ENCODE results near the gene TNFRSF8.

The TNFRSF8 gene

DNA sequence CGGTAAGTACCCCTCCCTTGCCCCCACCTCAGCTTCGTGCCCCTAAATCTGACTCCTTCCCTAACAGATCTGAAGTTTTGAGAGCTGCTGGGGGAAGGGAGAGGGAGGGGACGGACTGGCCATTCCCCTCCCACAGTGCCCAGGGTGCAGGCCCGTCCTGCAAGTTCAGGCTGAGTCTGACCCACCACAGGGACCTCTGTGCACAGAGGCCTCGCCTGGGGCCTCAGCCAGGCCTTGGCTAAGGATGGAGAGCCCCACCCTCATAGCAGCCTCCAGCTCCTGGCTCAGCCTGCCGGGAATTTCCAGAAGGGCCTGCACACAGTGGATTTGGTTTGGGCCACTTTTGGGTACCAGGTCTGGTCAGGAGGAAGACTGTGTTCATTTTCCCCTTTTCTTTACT is 72.5 kb downstream of the TNFRSF8 start:
- Histone ChIP-seq H3K9ac (ENCODE audit: low read length) (no peak overlapping the region), H3K9me3 (ENCODE audit: low read length) (no peaks in the 10 kb centered on the region)

DNA sequence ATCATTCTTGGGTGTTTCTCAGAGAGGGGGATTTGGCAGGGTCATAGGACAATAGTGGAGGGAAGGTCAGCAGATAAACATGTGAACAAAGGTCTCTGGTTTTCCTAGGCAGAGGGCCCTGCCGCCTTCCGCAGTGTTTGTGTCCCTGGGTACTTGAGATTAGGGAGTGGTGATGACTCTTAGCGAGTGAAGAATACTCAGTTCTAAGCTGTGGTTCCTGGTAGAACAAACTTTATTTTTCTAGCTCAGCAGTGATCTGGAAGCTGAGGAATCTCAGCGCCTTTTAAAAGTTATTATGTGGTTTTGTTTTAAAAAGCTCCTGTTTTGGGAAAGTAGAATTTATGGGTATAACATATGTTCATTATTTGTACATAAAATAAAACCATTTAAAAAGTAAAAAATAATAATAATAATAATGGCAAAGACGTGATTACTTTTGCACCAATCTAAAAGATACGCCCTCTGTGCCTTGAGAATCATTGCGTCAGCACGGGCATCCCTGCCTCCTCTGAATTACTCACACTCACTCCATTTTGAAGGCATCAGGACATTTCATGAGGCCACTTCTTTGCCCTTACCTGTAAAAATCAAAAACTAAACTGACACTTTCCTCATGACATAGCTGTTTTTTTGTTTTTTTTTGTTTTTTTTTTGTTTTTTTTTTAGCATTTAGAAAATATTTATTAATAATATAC is 74.0 kb downstream of the TNFRSF8 start:
- no peak overlapping the region for H3K27ac ChIP-seq (ENCODE audit: low read depth, low read length, poor library complexity, severe bottlenecking)
- H3F3A ChIP-seq (ENCODE audit: insufficient read depth, low read length), result no peaks in the 10 kb centered on the region
- H3K9ac ChIP-seq (ENCODE audit: low read length), result no peak overlapping the region
- H3K79me2 ChIP-seq (ENCODE audit: insufficient read depth, low read length), result no peaks in the 10 kb centered on the region
- H3K27me3 ChIP-seq (ENCODE audit: insufficient read depth, low read length), result 0 out of 2 replicates have a peak, but pooled peaks cover 14% of the 10 kb centered on the region
- no peaks in the 10 kb centered on the region for H3K9me2 ChIP-seq (ENCODE audit: low read depth, low read length)
- H4K20me1 ChIP-seq (ENCODE audit: insufficient read depth, low read length), result no peaks in the 10 kb centered on the region
- H3K36me3 ChIP-seq (ENCODE audit: insufficient read depth, low read length), result no peaks in the 10 kb centered on the region
- TF ChIP-seq, protein P1, sequence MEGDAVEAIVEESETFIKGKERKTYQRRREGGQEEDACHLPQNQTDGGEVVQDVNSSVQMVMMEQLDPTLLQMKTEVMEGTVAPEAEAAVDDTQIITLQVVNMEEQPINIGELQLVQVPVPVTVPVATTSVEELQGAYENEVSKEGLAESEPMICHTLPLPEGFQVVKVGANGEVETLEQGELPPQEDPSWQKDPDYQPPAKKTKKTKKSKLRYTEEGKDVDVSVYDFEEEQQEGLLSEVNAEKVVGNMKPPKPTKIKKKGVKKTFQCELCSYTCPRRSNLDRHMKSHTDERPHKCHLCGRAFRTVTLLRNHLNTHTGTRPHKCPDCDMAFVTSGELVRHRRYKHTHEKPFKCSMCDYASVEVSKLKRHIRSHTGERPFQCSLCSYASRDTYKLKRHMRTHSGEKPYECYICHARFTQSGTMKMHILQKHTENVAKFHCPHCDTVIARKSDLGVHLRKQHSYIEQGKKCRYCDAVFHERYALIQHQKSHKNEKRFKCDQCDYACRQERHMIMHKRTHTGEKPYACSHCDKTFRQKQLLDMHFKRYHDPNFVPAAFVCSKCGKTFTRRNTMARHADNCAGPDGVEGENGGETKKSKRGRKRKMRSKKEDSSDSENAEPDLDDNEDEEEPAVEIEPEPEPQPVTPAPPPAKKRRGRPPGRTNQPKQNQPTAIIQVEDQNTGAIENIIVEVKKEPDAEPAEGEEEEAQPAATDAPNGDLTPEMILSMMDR (IDR thresholded peaks at IDR 0.05; ENCODE audit: low read length), result no peak
- TF ChIP-seq EZH2 (IDR thresholded peaks at IDR 0.05; ENCODE audit: borderline replicate concordance, low read length), result no peak
- H2AFZ ChIP-seq (ENCODE audit: low read length), result no peak overlapping the region
- no peaks in the 10 kb centered on the region for H3K4me1 ChIP-seq (ENCODE audit: insufficient read depth, low read length, severe bottlenecking)
- no peak overlapping the region for H3K4me3 ChIP-seq (ENCODE audit: low read depth, low read length, poor library complexity, severe bottlenecking)
- no peak overlapping the region for H3K4me2 ChIP-seq (ENCODE audit: low read length)
- H3K9me3 ChIP-seq (ENCODE audit: low read length), result no peaks in the 10 kb centered on the region

More for the DNA sequence above, 72.5 kb downstream of the TNFRSF8 start:
- Histone ChIP-seq H3K36me3 (ENCODE audit: insufficient read depth, low read length) (no peaks in the 10 kb centered on the region), H3K9me2 (ENCODE audit: low read depth, low read length) (no peaks in the 10 kb centered on the region), H3K4me1 (ENCODE audit: insufficient read depth, low read length, severe bottlenecking) (no peaks in the 10 kb centered on the region), H3K27me3 (ENCODE audit: insufficient read depth, low read length) (0 out of 2 replicates have a peak, but pooled peaks cover 14% of the 10 kb centered on the region), H4K20me1 (ENCODE audit: insufficient read depth, low read length) (no peaks in the 10 kb centered on the region), H3F3A (ENCODE audit: insufficient read depth, low read length) (no peaks in the 10 kb centered on the region), H2AFZ (ENCODE audit: low read length) (no peak overlapping the region), H3K27ac (ENCODE audit: low read depth, low read length, poor library complexity, severe bottlenecking) (no peak overlapping the region), H3K4me3 (ENCODE audit: low read depth, low read length, poor library complexity, severe bottlenecking) (no peak overlapping the region), H3K4me2 (ENCODE audit: low read length) (no peak overlapping the region), H3K79me2 (ENCODE audit: insufficient read depth, low read length) (no peaks in the 10 kb centered on the region)
- TF ChIP-seq EZH2 (IDR thresholded peaks at IDR 0.05; ENCODE audit: borderline replicate concordance, low read length), result no peak
- TF ChIP-seq, protein P1 (IDR thresholded peaks at IDR 0.05; ENCODE audit: low read length), result no peak

DNA sequence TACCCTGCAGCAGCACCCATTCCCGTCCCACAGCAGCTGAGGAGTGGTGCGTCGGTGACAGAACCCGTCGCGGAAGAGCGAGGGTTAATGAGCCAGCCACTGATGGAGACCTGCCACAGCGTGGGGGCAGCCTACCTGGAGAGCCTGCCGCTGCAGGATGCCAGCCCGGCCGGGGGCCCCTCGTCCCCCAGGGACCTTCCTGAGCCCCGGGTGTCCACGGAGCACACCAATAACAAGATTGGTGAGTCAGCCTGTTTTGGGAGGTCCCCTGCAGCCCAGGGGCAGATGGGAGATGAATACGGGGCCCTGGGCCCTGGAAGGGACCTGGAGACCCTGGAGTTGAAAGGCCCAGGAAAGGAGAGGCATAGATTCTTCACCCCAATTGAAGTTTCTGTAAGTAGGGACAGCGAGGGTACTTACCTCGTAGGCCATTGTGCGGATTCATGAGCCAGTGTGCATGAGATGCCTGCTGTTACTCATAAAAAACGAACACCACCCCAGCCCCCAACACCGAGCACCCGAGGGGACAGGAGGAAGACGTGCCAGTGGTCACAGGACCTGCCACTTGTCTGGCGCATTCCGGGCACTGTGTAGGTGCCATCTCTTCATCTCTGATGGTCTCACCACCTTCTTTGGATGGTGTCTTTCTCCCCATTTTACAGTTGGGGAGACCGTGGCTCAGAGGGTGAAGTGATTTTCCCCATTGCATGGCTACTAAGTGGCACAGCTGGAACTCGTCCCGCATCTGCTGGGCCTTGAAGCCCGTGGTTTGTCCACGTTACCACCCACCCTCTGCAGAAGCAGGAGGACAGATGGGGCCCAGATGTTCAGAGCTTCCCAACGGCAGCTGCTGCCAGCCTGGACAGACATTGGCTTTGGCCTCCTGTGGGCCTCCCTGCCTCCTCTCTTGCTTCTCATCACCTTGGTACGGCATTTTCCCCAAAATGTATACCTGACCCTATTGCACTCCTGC is 75.4 kb downstream of the TNFRSF8 start:
- H3K27me3 ChIP-seq (ENCODE audit: insufficient read depth, low read length), result peaks cover 14% of the 10 kb centered on the region; the same call in 1 of the 2 replicates
- H3K79me2 ChIP-seq (ENCODE audit: insufficient read depth, low read length), result no peaks in the 10 kb centered on the region
- H3K36me3 ChIP-seq (ENCODE audit: insufficient read depth, low read length), result no peaks in the 10 kb centered on the region
- H3K9ac ChIP-seq (ENCODE audit: low read length), result no peak overlapping the region
- no peak overlapping the region for H3K4me3 ChIP-seq (ENCODE audit: low read depth, low read length, poor library complexity, severe bottlenecking)
- H3K4me1 ChIP-seq (ENCODE audit: insufficient read depth, low read length, severe bottlenecking), result peaks cover 3% of the 10 kb centered on the region
- no peak overlapping the region for H3K27ac ChIP-seq (ENCODE audit: low read depth, low read length, poor library complexity, severe bottlenecking)
- no peak overlapping the region for H3K4me2 ChIP-seq (ENCODE audit: low read length)
- H3K9me2 ChIP-seq (ENCODE audit: low read depth, low read length), result no peaks in the 10 kb centered on the region
- no peak for TF ChIP-seq EZH2 (IDR thresholded peaks at IDR 0.05; ENCODE audit: borderline replicate concordance, low read length)
- TF ChIP-seq, protein P1 (IDR thresholded peaks at IDR 0.05; ENCODE audit: low read length), result no peak
- no peak overlapping the region for H2AFZ ChIP-seq (ENCODE audit: low read length)
- H4K20me1 ChIP-seq (ENCODE audit: insufficient read depth, low read length), result no peaks in the 10 kb centered on the region
- no peaks in the 10 kb centered on the region for H3K9me3 ChIP-seq (ENCODE audit: low read length)
- H3F3A ChIP-seq (ENCODE audit: insufficient read depth, low read length), result no peaks in the 10 kb centered on the region
